Astrocyte of the spinal cord (primary cell): ENCODE measurements around the gene TMEM132C.

Experiments used
- DNase-seq: peaks from one replicate; pipeline ENCODE4 v3.0.0; 2011; ENCODE audit warnings: low read depth, low spot score
- H3K4me3 ChIP-seq: 2 replicates; pipeline ENCODE4 v1.5.1; 2011; ENCODE audit warnings: low read depth, mild to moderate bottlenecking, low read length, moderate library complexity
- in situ Hi-C: cut with HindIII; loops from 2 replicates; pipeline ENCODE4 v1.10.0; 2017; ENCODE audit warnings: low sequenced_read_pairs
- TF ChIP-seq, protein P1 (sequence below): IDR thresholded peaks from 2 replicates; pipeline ENCODE4 v1.5.1; 2012; ENCODE audit warnings: low read depth, mild to moderate bottlenecking, low read length, inconsistent platforms

TMEM132C gene

DNA sequence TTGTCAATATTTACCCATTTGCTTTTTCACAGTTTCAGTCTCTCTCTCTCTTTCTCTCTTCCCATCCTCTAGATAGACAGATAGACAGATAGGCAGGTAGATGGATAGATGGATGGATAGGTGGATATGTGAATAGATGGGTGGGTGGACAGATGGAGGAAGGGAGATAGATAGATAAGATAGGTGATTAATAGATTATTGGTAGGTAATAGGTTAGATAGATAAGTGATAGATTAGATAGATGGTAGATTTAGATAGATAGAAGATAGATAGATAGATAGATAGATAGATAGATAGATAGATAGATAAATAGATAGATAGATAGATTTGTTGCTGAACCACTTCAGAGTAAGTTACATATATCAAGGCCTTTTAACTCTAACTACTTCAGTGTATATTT is 408.6 kb downstream of the TMEM132C start:
- in situ Hi-C loops = no loop called here
- DNase-seq = no peak
- TF ChIP-seq, protein P1, sequence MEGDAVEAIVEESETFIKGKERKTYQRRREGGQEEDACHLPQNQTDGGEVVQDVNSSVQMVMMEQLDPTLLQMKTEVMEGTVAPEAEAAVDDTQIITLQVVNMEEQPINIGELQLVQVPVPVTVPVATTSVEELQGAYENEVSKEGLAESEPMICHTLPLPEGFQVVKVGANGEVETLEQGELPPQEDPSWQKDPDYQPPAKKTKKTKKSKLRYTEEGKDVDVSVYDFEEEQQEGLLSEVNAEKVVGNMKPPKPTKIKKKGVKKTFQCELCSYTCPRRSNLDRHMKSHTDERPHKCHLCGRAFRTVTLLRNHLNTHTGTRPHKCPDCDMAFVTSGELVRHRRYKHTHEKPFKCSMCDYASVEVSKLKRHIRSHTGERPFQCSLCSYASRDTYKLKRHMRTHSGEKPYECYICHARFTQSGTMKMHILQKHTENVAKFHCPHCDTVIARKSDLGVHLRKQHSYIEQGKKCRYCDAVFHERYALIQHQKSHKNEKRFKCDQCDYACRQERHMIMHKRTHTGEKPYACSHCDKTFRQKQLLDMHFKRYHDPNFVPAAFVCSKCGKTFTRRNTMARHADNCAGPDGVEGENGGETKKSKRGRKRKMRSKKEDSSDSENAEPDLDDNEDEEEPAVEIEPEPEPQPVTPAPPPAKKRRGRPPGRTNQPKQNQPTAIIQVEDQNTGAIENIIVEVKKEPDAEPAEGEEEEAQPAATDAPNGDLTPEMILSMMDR = no peak
- H3K4me3 ChIP-seq = no peak overlapping the region

DNA sequence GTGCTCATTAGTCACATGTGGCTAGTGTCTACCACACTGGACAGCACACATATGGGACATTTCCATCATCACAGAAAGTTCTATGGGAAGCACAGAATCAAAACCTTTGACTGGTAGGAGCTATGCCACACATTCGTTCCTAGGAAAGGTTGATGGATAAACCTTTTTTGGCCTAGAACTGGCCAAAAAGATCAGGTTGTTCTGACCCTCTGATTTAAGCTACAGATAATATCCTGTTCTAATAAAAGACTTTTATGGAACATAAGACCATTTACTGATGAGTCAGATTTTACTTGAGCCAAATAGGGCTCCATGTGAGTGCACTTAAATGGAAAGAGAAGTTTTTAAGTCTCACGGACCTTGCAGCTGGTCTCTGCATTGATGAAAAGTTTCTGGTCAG is 413.6 kb downstream of the TMEM132C start:
- in situ Hi-C loops = no loop called here
- DNase-seq = no peak
- H3K4me3 ChIP-seq = no peak overlapping the region
- TF ChIP-seq, protein P1 = no peak

DNA sequence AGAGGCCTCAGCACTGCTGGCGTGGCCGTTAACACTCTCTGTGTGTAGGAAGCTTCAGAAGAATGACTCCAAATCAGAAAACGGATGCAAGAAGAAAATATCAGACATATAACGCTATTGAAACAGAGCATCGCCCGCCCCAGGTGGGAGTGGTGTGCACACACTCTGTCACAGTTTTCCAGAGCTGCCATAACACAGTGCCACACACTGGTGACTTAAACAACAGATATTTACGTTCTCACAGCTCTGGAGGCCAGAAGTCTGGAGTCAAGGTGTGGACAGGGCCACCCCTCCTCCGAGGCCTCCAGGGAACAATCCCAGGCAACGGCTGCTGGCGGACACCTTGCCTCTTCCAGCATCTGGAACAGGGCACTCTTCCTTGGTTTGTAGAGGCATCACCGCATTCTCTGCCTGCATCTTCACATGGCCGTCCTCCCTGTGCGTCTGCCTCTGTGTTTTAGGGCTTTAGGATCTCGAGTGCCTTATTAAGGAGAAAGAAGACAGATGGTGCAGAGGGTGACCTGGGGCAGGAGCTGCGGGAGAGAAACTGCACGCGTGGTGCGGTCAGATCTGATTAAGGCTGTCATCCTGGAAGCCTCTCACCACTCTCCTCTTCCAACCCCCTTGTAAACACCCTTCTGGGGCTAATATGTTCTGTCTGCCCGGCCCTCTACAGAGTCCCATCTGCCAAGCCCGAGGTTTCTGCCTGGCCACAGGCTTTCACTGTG is 415.7 kb downstream of the TMEM132C start:
- TF ChIP-seq, protein P1 = no peak
- in situ Hi-C loops = no loop called here

DNA sequence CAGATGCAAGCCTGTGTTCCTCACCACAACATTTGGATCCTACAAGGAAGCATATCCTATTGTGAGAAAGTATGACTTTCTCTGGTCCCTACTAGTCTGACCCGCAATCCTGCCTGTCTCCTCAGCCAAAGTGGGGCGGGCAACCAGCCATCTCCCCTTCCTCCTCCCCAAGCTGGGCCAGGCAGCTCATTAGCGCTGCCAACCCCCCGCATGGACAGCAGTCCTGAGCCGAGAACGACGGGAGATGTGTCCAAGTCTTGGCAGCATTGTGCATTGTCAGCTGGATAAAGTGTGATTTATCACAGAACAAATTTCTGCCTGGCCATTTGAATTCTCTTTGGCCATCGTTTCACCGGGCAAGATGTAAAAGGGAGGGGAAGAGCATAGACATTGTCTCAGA is 417.4 kb downstream of the TMEM132C start:
- H3K4me3 ChIP-seq = no peak overlapping the region
- no peak for DNase-seq
- in situ Hi-C loops = no loop called here
- TF ChIP-seq, protein P1 = no peak

More for the DNA sequence above, 415.7 kb downstream of the TMEM132C start:
- DNase-seq = no peak
- H3K4me3 ChIP-seq = no peak overlapping the region

DNA sequence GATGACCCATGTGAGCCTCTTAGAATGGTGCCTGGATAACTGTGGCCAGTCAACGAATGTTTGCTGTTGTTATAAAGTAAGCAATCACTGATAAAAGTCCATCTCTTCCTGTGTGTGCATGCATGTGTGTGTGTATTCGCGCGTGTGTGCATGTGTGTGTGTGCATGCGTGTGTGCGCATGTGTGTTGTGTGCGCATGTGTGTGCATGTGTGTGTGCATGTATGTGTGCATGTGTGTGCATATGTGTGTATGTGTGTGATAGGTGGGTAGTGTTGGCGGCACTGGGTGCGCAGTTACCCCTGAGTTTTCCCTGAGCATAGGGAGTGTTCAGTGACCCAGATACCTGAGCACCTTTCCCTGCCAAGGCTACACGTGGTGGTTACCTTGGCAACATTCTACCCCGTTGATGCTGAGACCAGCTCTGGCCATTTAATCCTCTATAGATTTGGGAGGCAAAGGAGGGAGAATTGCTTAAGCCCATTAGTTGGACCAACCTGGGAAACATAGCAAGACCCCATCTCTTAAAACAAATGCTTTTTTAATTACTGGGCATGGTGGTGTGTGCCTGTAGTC is 419.0 kb downstream of the TMEM132C start:
- in situ Hi-C loops = no loop called here
- DNase-seq = no peak
- TF ChIP-seq, protein P1 = no peak
- H3K4me3 ChIP-seq = no peak overlapping the region

DNA sequence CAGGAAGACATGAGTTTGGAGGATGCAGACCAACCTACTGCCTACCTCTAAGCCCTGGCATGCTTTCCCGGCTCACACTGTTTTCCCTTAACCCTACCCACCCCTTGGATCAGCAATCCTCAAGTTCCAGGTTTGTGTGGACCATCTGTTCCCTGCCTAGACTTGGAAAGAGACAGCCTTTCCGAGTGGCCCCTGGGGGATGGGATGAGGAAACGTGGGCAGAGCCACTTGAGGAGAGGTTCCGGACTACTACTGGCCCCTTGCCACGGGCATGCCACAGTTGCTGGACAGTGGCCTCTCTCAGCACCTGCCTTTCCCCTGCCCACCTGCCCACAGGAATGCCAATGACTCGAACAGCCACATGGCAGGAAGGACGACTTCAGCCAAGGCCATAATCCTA is 420.9 kb downstream of the TMEM132C start:
- no peak overlapping the region for H3K4me3 ChIP-seq
- DNase-seq = no peak
- in situ Hi-C loops = no loop called here
- TF ChIP-seq, protein P1 = no peak
